Measurements from ENCODE around the gene ZP2.

Gene ZP2

GRCh38 chr16:21158208-21159110, 52.9 kb downstream of the ZP2 start, which contains the start of gene LDAF1 (continued):
- TF ChIP-seq ZNF692 (tag by site-specific recombination; IDR thresholded peaks at IDR 0.05) (no peak), ZNF184 (tag by site-specific recombination; IDR thresholded peaks at IDR 0.05) (no peak), KLF10 (tag by site-specific recombination; IDR thresholded peaks at IDR 0.05) (0 out of 2 replicates have a peak, but pooled peaks have one; percentile 29), ZSCAN30 (tag by site-specific recombination; IDR thresholded peaks at IDR 0.05) (no peak), ZNF549 (tag by site-specific recombination; IDR thresholded peaks at IDR 0.05) (no peak), GFI1B (tag by site-specific recombination; IDR thresholded peaks at IDR 0.05) (no peak), HOXD13 (CRISPR knock-in tag; IDR thresholded peaks at IDR 0.05; ENCODE audit: borderline replicate concordance) (no peak), ZNF670 (tag by site-specific recombination; IDR thresholded peaks at IDR 0.05; ENCODE audit: low read depth) (no peak), ZNF174 (tag by site-specific recombination; IDR thresholded peaks at IDR 0.05) (no peak), ATF2 (tag by site-specific recombination; IDR thresholded peaks at IDR 0.05; ENCODE audit: low read depth) (no peak), ZNF707 (tag by site-specific recombination; IDR thresholded peaks at IDR 0.05) (no peak), ZNF624 (tag by site-specific recombination; IDR thresholded peaks at IDR 0.05) (no peak), SP3 (tag by site-specific recombination; IDR thresholded peaks at IDR 0.05) (peak; percentile 73), ZNF747 (tag by site-specific recombination; IDR thresholded peaks at IDR 0.05) (no peak), ZBTB11 (tag by site-specific recombination; conservative IDR thresholded peaks at IDR 0.05; ENCODE audit: low read depth) (0 out of 2 replicates have a peak, but pooled peaks have one; percentile 28), GLIS1 (tag by site-specific recombination; IDR thresholded peaks at IDR 0.05) (no peak), ZNF544 (tag by site-specific recombination; IDR thresholded peaks at IDR 0.05) (no peak), ZNF19 (tag by site-specific recombination; IDR thresholded peaks at IDR 0.05; ENCODE audit: low read depth) (no peak), ZNF398 (tag by site-specific recombination; IDR thresholded peaks at IDR 0.05) (peak; percentile 25; the same call in 1 of the 2 replicates), PBX3 (CRISPR knock-in tag; IDR thresholded peaks at IDR 0.05) (no peak), ZBTB48 (tag by site-specific recombination; IDR thresholded peaks at IDR 0.05) (no peak), ZNF10 (tag by site-specific recombination; IDR thresholded peaks at IDR 0.05) (no peak), SALL2 (tag by site-specific recombination; IDR thresholded peaks at IDR 0.05; ENCODE audit: borderline replicate concordance) (no peak), ZNF837 (tag by site-specific recombination; IDR thresholded peaks at IDR 0.05) (no peak), ZNF501 (tag by site-specific recombination; IDR thresholded peaks at IDR 0.05) (no peak), ZNF221 (tag by site-specific recombination; IDR thresholded peaks at IDR 0.05; ENCODE audit: borderline replicate concordance) (no peak), ZNF791 (tag by site-specific recombination; IDR thresholded peaks at IDR 0.05) (no peak), ZNF76 (tag by site-specific recombination; IDR thresholded peaks at IDR 0.05; ENCODE audit: borderline replicate concordance, low read depth) (no peak), ZNF223 (tag by site-specific recombination; IDR thresholded peaks at IDR 0.05) (no peak)

Data from HEK293 (cell line).